ENCODE measurements around the gene MIER3. TPM values are rescaled to one million over a fixed set of nuclear protein-coding genes. Genes with fewer than 3 reads are reported as not detected.

MIER3 gene
- total and polyA plus RNA-seq, 9 of the 15 experiments (the other 6 are each of a cell fraction or from before 2014, with no cell fraction given): 4.1 to 29.3 (median 13.0) TPM

GRCh38 chr5:56914678-56915077 is 37.2 kb downstream of the MIER3 start:
- WGBS (ENCODE audit: insufficient coverage, low coverage, missing lambda C conversion rate): 62% methylated on average over 2 of the region's 2 CpGs
- DNase-seq (ENCODE audit: extremely low read depth in 1 of 4, low spot score in 3 of 4) (no peak), ATAC-seq (no peak), FAIRE-seq (no peak)
- Histone ChIP-seq H4K20me1 (replicated peaks; ENCODE audit: control insufficient read depth, insufficient read depth, low read length) (no peaks in the 10 kb centered on the region), H3K27ac (ENCODE audit: extremely low read depth, low read depth, low read length) (no peak overlapping the region), H3K79me2 (ENCODE audit: control insufficient read depth, insufficient read depth, low read length) (peaks cover 14% of the 10 kb centered on the region; the same call in 2 of the 3 replicates), H3K4me3 (no peak overlapping the region), H3K9ac (ENCODE audit: insufficient read depth in 1 of 2, low read depth in 2 of 2, low read length in 2 of 2) (no peak overlapping the region), H3K4me2 (ENCODE audit: insufficient read depth, low read length) (no peak overlapping the region), H3K9me3 (replicated peaks; ENCODE audit: control insufficient read depth, insufficient read depth, low read depth, low read length) (no peaks in the 10 kb centered on the region), H2AFZ (ENCODE audit: low read depth, low read length) (no peak overlapping the region), H3K27me3 (ENCODE audit: control insufficient read depth in 2 of 2, insufficient read depth in 2 of 2, low read length in 2 of 2) (no peaks in the 10 kb centered on the region), H3K4me1 (replicated peaks in 1 of 2; ENCODE audit: control insufficient read depth in 2 of 2, insufficient read depth in 2 of 2, low read length in 2 of 2) (no peaks in the 10 kb centered on the region; a peak in 1 of 5 replicates), H3K9me1 (ENCODE audit: control insufficient read depth, insufficient read depth, low read length) (no peaks in the 10 kb centered on the region), H3K36me3 (ENCODE audit: control insufficient read depth, insufficient read depth, low read length) (peaks cover 10% of the 10 kb centered on the region; the same call in 2 of the 3 replicates)
- BruUV-seq (replicated peaks): no TSS peak
- intact Hi-C loops (cut with micrococcal nuclease) (no loop called here), in situ Hi-C loops (cut with MboI) (no loop called here)
- POLR2A ChIA-PET: interaction anchor here (1.7 kb wide), 1 partner anchor 11 kb away, joined by 5 read pairs; no protein-coding TSS in a partner anchor
- CTCF ChIA-PET (ENCODE audit: low intra/inter-chr PET ratio): no interaction called here
- TF ChIP-seq ZBTB1 (CRISPR knock-in tag; IDR thresholded peaks at IDR 0.05; ENCODE audit: borderline replicate concordance, low read depth): no peak
- no peak for TF ChIP-seq RCOR1 (IDR thresholded peaks at IDR 0.05; ENCODE audit: borderline replicate concordance in 1 of 2, low read depth in 2 of 2, low read length in 2 of 2)
- TF ChIP-seq HNRNPK (IDR thresholded peaks at IDR 0.05; ENCODE audit: low read depth, low read length, poor library complexity, severe bottlenecking): no peak
- TF ChIP-seq ILF3 (IDR thresholded peaks at IDR 0.05; ENCODE audit: borderline replicate concordance): no peak
- no peak for TF ChIP-seq GABPB1 (CRISPR knock-in tag; IDR thresholded peaks at IDR 0.05)
- TF ChIP-seq CREM (IDR thresholded peaks at IDR 0.05; ENCODE audit: low read depth): no peak
- no peak for TF ChIP-seq TAL1 (IDR thresholded peaks at IDR 0.05)
- no peak for TF ChIP-seq SAFB2 (IDR thresholded peaks at IDR 0.05; ENCODE audit: borderline replicate concordance, low read depth, low read length, severe bottlenecking)
- no peak for TF ChIP-seq DDX20 (tag; IDR thresholded peaks at IDR 0.05; ENCODE audit: low read depth)
- no peak for TF ChIP-seq HNRNPLL (IDR thresholded peaks at IDR 0.05; ENCODE audit: low read depth, low read length, poor library complexity, severe bottlenecking)
- no peak for TF ChIP-seq ZNF764 (CRISPR knock-in tag; IDR thresholded peaks at IDR 0.05; ENCODE audit: low read depth)
